NK-92 (cell line): Measurements from ENCODE around the gene NPR2.

ENCODE experiments used
- DNase-seq: peaks from one replicate; lab custom pipeline; 2025; ENCODE audit not compliant: unreplicated experiment; lab: John Stamatoyannopoulos, UW

The NPR2 gene

DNA sequence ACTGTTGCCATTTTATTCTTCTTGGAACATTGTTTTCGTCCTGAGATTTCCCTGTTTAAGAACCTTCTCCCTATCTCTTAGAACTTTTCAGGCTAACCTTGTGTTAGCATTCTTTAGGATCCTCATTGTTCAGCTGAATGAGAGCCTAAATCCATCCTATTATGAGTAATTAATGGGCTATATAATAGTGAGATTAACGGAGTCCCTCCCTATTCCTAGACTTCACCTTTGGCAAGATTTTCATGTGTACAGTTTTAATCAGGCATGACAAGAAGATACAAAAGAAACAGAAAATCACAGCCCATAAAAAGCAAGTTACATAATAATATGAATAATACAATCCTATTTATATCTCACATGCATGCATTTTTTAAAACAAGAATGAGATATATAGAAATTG lies 28.2 kb upstream of the NPR2 start:
- DNase-seq: no peak

DNA sequence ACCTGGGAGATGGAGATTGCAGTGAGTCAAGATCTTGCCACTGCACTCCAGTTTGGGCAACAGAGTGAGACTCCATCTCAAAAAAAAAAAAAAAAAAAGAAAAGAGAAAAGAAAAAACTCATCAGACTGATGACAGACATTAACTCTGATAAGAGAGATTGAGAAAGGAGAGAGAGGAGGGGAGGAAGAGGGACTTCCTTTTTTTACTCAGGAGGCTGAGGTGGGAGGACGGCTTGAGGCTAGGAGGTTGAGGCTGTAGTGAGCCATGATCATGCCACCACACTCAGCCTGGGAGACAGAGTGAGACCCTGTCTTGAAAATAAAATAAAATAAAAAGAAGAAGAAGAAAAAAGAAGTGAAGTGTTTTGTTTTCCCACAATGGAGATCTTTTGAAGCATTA lies 27.6 kb upstream of the NPR2 start:
- no peak for DNase-seq

DNA sequence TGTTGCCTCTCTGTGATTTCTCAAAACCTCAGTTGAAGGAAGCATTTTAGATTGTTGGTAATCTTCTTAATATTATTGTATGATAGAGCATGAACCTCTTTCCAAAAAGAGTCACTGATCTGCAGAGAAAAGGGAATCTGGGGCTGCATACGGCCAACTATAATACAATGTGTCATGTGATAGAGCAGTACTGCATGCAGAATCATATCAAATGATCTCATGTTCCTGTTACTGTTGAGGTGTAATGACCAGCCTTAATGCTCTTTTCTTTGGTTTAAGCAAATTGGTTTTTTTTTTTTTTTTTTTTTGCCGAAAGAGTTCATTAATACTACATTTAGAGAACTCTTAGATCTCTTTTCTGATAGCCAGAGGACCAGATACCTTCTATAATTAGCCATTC lies 24.4 kb upstream of the NPR2 start:
- no peak for DNase-seq

DNA sequence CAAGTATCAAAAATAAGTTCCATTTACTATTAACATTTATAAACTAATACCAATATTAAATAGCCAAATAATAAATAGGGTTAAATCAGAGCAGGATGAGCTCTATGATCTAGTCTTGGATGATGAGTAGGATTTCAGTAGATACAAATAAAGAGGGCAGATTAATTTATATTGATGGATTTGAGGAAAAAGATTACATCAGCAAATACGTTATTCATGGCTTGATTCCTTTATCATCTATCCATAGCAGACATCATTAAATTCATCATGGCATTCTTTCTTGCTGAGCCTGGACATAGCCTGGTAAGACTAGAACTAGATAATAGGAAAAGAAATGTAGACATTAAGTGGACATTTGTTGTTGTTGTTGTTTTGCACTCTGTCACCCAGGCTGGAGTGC lies 23.9 kb upstream of the NPR2 start:
- DNase-seq: no peak

DNA sequence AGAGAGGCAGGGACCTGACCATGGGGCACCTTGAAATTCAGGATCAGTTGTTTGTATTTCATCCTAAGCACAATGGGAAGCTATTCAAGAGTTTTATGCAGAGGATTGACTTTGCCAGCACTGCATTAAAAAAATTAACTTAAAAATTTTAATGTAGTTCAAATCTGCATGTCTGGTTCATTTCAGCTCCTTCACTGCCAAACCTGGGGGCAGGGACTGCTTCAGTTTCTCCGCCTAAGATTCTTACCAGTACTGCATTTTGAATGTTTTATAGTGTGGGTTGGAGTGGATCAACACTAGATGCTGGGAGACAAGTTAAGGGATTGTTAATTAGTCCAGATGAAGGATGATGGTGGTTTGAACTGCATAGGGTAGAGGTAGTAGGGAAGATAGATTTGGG lies 21.6 kb upstream of the NPR2 start:
- DNase-seq: no peak

DNA sequence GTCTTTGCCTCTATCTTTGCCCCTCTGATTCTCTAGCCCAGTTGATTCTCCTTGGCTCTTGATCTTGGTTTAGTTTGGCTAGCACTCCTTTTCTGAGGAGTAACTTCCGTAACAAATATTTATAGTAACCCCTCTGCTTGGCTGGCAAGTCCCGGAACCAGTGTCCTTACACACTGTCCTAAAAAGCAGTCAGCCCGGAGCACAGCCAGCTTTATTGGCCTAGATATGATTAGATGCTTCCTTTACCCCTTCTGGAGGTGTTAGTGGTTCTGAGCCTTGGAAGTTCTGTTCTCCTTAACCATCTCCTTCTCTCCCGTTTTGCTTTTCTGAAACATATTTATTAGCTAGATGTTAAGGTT lies 20.3 kb upstream of the NPR2 start:
- no peak for DNase-seq

DNA sequence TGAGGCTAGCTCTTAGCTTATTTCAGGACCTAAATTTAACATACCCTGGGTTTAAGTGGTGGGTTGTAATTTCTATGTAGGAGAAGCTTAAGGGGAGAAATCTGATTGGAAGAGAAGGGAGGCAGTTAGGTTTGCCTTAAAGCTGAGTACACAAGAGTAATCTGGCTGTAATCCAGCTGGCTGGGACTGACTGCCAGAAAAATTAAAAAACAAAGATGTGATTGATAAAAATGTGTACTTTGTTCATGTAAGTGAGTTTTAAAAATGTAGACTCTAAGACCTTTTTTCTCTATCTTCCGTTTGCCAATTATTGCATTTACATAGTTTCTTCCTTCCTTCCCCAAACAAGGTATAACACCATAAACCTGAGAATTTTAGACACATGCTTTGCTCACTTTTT lies 19.9 kb upstream of the NPR2 start:
- DNase-seq: no peak

DNA sequence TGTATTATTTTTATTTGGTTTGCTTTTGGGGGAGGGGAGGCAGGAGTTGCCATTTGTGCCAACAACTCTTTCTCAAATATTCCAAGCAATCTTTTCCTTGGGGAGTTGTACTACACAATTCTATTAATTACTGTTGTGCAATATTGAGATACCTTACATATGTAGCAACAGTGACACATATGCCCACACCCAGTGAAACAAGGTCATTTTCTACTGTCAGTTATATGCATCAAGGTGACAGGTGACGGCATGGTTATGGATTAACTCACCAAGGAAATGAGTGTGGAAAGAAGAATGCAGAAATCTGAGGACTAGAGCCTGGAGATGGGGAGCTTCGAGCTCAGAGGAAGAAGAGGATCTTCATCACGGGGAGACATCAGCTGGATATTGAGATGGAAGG lies 19.4 kb upstream of the NPR2 start:
- no peak for DNase-seq

DNA sequence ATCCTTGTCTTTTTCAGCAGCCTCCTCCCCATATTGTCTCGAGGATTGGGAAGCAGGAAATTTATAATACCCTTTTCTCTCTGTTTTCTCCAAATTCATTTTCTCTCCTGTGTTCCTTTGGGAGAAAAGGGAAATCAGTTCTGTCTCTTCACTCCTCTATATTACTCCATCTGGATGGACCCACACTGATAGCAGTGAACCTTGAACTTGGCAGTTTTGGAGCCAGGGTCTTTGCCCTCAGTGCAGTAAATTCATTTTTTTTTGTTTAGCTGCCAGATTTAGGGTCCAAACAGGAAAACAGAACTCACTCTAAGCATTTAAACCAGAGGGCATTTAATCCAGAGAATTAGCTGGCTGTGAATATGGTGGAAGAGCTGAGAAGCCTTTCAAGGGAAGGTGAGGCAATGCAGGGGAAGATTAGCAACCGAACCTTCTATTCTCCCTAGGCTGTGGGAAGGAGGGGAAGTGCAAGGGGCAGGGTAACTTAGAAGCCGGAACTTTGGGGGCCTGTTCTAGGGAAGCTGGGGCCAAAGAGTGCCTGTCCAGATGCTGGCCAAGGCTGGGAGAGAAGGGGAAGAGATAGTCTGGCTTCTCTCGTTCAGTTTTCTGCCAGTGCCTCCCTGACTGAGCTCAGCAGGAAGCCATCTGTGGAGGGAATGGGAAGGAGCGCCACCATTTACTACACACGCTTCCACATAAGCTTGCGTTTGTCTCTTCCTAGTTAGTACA lies 16.3 kb upstream of the NPR2 start:
- DNase-seq: no peak

DNA sequence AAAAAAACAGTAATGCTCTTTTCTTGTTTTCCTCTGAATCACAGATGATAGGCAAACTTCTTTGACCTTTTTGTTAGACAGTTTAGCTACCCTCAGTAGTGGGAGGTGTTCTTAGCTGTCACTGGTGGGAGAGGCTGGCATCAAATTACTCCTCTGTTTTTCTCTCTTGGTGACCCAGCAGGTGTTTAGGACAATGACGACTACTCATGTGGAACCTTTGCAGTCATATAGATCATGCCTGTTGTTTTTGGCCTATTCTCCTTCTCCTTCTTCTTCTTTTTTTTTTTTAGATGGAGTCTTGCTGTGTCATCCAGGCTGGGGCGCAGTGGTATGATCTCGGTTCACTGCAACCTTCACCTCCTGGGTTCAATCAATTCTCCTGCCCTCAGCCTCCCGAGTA lies 15.4 kb upstream of the NPR2 start:
- no peak for DNase-seq

DNA sequence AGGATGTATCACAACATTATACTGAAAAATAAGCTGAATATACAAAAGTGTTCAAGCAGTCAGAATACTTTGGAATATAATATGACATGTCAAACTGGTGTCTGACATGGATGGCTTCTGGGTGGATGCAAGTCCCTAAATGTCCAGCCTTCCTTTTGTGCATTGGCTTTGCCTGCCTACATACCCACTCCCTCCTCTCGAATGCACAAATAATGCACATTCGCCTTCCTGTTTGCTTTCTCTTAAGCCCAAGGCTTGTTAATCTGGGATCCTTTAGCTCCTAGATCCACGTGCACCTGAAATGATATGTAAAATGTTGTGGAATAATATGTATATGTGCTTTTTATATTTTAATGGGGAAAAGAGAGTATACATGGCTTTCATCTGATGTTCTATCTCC lies 12.9 kb upstream of the NPR2 start:
- DNase-seq: no peak

DNA sequence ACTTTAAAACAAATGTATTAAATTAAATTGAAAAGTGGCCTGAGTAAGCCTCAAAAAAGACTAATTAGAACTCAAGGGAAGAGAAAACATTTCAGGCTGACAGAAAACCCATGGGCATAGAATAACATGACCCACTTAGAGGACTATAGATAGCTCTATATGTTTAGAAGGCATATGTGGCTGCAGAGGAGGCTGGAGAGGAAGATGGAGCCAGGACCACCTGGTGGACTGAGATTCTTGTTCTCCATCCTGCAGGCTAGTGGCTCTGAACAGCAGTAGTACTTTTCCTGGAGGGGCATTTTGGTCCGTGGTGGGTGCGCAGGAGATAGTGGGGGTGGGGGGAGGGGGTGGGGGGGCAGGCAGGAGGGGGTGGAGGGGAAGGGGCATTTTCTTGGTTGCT lies 10.3 kb upstream of the NPR2 start:
- no peak for DNase-seq

DNA sequence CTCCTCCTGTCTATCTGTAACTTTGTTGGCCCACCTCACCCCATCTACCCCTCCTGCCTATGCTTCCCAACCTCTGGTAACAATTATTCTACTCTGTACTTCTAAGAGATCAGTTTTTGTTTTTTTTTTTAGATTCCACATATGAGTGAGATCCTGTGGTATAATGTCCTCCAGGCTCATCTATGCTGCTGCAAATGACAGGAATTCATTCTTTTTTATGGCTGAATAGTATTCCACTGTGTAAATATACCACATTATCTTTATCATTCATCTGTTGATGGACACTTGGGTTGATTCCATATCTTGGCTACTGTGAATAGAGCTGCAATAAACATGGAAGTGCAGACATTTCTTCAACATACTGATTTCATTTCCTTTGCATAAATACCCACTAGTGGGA lies 8.0 kb upstream of the NPR2 start:
- DNase-seq: no peak

DNA sequence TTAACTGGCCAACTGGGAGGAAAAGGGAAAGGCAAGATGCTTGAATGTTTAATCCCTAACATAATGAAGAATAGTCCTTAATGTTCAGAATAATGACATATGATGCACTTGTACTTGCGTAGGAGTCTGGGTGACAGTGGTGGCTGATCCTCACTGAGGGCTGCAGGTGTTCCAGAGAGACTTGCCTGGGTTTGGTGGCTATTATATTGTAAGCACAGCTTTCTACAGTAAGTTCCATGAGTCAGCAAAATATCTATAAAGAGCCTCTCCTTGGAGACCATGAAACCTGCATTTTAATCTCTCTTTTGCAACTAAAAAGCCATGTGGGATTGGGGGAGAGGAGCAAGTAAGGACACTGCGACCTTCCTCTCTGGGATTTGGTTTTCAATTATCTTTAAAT lies 1.9 kb upstream of the NPR2 start:
- no peak for DNase-seq

DNA sequence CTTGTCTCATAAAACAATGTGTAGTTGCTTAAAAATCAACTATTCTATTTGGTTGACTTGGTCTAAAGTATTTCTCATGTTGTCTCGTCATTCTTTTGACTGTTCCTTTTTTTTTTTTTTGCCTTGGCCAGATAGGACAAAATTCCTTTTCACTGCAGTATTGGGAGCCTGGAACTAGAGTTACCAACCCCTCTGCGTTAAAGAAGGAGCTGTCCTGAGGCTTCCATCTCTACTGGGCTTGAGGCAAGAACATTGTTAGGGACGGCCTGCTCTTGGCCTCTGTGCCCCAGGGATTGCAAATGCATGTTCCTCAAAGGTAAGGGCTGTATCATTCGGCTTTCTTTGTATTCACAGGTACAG lies 1.4 kb upstream of the NPR2 start:
- no peak for DNase-seq

DNA sequence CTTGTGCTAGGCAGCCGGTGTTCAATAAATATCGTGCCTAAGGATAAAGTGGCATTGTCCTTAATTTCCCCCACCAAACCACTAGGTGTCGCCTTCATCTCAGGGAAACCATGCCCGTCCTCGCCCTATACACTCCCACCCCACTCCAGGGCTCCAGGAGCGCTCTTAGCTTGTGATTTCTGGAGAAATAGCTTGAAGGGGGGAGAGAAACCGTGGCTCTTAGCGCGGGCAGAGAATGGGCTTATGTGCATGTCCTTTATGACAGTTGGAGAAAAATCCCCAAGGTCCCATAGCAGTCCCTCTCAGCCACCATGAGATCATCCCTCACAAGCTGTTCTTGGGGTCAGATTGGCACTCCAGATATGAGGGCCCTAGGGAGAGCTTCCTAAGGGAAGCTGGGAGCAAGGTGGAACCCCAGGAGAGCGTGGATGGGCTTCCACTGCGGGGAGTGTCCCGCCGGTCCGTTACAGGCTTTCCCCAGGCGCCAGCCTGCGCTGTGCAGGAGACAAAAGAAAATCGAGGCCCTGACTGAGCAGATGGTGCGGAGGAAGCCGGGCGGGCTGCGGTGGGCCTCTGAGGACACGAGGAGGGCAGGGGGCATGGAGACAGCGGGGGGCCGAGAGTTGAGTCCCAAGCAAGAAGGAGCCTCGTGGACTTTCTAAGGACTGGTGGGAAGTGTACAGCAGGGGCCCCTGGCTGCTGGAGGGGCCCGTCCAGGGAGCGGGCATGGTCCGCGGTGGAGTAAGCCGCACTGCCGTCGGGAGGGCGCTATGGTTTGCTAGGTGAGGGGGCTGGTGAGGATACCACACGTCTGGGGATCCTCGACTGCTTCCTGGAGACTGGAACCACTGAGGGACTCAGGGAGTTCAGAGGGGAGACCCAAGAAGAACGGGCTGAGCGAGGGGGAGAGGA lies 750 bp upstream of the NPR2 start:
- DNase-seq: no peak

DNA sequence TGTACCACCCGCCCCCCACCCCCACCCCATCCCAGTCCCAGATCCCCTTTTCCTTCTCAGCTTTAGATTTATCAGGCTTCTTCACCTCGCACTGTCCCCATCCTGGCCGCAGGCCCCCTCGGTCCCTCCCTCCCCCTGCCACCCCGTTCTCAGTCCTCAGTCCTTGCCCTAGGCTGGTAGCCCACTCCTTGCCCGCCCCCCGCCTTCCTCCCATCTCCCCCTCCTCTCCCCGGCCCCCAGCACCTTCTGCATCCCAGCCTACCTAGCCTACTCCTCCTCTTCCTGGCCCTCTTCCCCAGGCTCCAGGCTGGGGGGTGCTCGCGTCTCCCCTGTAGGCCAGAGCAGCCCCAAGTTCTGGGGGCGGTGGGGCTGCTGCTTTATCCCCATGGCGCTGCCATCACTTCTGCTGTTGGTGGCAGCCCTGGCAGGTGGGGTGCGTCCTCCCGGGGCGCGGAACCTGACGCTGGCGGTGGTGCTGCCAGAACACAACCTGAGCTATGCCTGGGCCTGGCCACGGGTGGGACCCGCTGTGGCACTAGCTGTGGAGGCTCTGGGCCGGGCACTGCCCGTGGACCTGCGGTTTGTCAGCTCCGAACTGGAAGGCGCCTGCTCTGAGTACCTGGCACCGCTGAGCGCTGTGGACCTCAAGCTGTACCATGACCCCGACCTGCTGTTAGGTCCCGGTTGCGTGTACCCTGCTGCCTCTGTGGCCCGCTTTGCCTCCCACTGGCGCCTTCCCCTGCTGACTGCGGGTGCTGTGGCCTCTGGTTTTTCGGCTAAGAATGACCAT lies 828 bp downstream of the NPR2 start:
- DNase-seq: no peak

DNA sequence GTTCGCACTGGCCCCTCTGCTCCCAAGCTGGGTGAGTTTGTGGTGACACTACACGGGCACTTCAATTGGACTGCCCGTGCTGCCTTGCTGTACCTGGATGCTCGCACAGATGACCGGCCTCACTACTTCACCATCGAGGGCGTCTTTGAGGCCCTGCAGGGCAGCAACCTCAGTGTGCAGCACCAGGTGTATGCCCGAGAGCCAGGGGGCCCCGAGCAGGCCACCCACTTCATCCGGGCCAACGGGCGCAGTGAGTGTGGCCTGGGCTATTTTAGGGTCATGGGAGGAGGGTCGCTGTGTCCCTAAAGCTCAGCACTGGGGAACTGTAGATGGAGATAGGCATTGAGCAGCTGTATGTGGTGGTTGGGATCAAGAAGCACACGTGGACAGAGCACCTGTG lies 1.4 kb downstream of the NPR2 start:
- DNase-seq: no peak

DNA sequence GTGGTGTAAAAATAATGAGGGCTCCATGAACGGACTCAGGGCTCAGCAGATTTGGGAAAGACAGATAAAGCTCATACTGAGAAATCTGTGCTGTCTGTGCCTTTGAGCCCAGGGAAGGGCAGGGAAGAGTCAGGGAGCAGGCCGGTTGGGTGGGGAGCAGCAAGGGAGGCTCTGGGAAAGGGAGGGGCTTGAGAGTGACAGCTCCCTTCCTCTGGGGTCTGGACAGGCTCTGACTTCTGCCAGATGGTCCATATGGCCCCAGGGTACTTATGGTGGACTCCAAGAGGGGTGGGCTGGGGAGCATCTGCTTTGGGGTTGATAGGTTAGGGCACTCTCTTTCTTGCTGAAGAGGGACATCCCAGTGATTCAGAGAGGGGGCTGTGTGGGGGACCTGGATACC lies 2.1 kb downstream of the NPR2 start:
- DNase-seq: no peak

DNA sequence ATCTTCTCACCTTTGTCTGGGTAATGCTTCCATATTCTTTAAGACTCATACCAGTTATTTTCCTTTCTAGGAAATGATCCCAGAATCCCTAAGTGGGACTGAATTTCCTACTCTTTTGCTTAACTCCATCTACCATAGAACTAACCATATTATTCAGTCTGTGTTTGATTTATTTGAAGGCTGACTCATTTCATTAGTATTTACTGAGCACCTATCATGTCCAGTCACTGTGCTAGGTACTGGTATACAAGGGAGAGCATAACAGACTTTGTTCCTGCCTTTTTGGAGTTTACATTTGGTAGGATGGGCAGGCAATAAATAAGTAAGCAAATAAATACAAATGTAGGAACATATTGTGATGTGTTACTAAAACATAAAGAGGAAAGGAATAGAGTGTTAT lies 4.3 kb downstream of the NPR2 start:
- no peak for DNase-seq

DNA sequence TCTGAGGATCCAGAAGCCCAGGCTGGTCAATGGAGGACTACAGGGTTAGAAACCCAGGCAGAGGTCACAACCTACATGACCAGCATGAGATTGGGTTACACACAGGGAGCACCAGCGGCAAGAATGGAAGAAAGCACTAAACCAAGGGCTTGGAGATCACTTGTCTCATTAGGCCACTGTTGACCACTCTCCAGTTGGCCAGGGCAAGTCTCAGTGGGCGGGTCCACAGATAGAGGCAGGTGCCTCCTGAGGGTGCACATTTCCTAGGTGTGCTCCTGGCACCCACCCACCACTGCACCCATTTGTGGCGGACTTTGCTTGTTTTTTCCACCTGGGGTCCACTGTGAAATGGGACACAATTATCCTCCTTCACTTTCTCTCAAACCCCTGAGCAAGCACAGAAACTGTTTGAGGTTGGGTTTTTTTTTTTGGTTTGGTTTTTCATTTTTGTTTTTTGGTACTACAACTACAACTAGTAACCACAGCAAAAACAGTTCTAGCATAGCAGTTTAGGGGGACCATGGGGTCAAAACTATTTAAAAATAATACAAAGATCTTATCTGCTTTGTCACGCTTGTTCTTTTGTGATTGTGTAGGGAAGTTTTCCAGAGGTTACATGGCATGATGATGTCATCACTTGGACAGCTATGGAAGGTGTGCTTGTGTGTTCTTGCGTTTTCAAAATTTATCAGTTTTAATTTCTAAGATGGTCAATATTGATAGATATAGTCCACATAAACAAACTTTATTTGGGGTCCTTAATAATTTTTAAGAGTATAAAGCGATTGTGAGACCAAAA lies 6.1 kb downstream of the NPR2 start:
- no peak for DNase-seq
